HPDE6-E6E7 (cell line): ENCODE data around the gene GRM2.
"Not testable (repeated sequence)": the region's sequence is repeated elsewhere in the genome, so short reads cannot be mapped to it uniquely, and the experiment has no call there.

Experiments used
- DNase-seq: peaks from one replicate; pipeline ENCODE4 v3.0.0; 2011; ENCODE audit warnings: missing footprints; ENCODE audit errors: extremely low spot score

Gene GRM2

GRCh38 chr3:51722362-51722761, 15.5 kb downstream of the GRM2 start:
- DNase-seq: no peak

- DNase-seq: no peak
Measured at GRCh38 chr3:51727500-51727899, 20.6 kb downstream of the GRM2 start.

- no peak for DNase-seq
Measured at GRCh38 chr3:51729042-51729633, 22.3 kb downstream of the GRM2 start.

- no peak for DNase-seq
Measured at GRCh38 chr3:51733859-51734571, 27.1 kb downstream of the GRM2 start.

GRCh38 chr3:51734572-51734907, 27.7 kb downstream of the GRM2 start:
- DNase-seq: no peak

- no peak for DNase-seq
Measured at GRCh38 chr3:51735039-51735438, 28.2 kb downstream of the GRM2 start.

GRCh38 chr3:51735950-51736349, 29.1 kb downstream of the GRM2 start:
- no peak for DNase-seq

- DNase-seq: no peak
Measured at GRCh38 chr3:51739110-51739509, 32.2 kb downstream of the GRM2 start.

- DNase-seq: not testable (repeated sequence)
Measured at GRCh38 chr3:51742320-51742719, 35.5 kb downstream of the GRM2 start.

GRCh38 chr3:51742978-51743377, 36.1 kb downstream of the GRM2 start:
- not testable (repeated sequence) for DNase-seq

GRCh38 chr3:51747840-51748239, 41.0 kb downstream of the GRM2 start:
- DNase-seq: no peak

GRCh38 chr3:51748327-51748726, 41.5 kb downstream of the GRM2 start:
- DNase-seq: no peak

- no peak for DNase-seq
Measured at GRCh38 chr3:51750878-51751277, 44.0 kb downstream of the GRM2 start.

GRCh38 chr3:51751287-51751686, 44.4 kb downstream of the GRM2 start:
- no peak for DNase-seq

GRCh38 chr3:51753763-51754750, 47.2 kb downstream of the GRM2 start:
- not testable (repeated sequence) for DNase-seq

GRCh38 chr3:51759203-51759602, 52.3 kb downstream of the GRM2 start:
- DNase-seq: no peak
